ENCODE measurements around the gene ABCD3. TPM values are rescaled to one million over a fixed set of nuclear protein-coding genes. Genes with fewer than 3 reads are reported as not detected.
A peak's percentile ranks its signal among the peaks of the same experiment; 100 is the strongest.

Gene ABCD3
- polyA plus RNA-seq, 1 donor from 2014 or later, result 46.4 TPM

DNA sequence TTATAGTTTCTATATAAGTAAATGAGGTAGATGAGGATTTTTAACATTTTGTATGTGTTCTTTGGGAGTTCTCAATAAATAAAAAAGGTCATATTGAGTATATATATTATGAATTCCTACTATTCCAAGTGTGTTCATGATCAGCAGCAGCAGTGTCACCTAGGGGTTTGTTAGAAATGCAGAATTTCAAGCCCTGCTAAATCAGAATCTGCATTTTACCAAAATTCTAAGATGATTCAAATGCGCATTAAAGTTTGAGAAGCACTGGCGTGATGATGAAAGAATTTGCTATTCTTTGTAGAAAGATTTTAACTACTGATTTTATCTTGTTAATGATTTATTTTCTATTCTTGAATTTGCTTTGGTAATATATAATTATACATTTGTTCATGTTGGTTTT is 94.6 kb downstream of the ABCD3 start:
- Histone ChIP-seq H3F3A (ENCODE audit: insufficient read depth, low read length, poor library complexity, severe bottlenecking) (no peaks in the 10 kb centered on the region), H3K36me3 (ENCODE audit: insufficient read depth, low read length) (no peaks in the 10 kb centered on the region), H3K9me3 (ENCODE audit: low read length) (no peaks in the 10 kb centered on the region), H4K20me1 (ENCODE audit: insufficient read depth) (no peaks in the 10 kb centered on the region), H3K4me3 (ENCODE audit: low read length) (no peak overlapping the region), H3K27me3 (ENCODE audit: insufficient read depth, low read depth, low read length) (no peaks in the 10 kb centered on the region), H3K79me2 (replicated peaks; ENCODE audit: insufficient read depth, low read length) (no peaks in the 10 kb centered on the region), H3K9me2 (ENCODE audit: insufficient read depth, low read length) (no peaks in the 10 kb centered on the region), H3K4me2 (ENCODE audit: low read length) (no peak overlapping the region), H2AFZ (ENCODE audit: low read depth, low read length) (no peak overlapping the region), H3K9ac (ENCODE audit: low read length) (no peak overlapping the region), H3K27ac (ENCODE audit: low read length) (no peak overlapping the region)
- no peak for TF ChIP-seq TAF1 (IDR thresholded peaks at IDR 0.05; ENCODE audit: low read depth)
- TF ChIP-seq, protein P1, sequence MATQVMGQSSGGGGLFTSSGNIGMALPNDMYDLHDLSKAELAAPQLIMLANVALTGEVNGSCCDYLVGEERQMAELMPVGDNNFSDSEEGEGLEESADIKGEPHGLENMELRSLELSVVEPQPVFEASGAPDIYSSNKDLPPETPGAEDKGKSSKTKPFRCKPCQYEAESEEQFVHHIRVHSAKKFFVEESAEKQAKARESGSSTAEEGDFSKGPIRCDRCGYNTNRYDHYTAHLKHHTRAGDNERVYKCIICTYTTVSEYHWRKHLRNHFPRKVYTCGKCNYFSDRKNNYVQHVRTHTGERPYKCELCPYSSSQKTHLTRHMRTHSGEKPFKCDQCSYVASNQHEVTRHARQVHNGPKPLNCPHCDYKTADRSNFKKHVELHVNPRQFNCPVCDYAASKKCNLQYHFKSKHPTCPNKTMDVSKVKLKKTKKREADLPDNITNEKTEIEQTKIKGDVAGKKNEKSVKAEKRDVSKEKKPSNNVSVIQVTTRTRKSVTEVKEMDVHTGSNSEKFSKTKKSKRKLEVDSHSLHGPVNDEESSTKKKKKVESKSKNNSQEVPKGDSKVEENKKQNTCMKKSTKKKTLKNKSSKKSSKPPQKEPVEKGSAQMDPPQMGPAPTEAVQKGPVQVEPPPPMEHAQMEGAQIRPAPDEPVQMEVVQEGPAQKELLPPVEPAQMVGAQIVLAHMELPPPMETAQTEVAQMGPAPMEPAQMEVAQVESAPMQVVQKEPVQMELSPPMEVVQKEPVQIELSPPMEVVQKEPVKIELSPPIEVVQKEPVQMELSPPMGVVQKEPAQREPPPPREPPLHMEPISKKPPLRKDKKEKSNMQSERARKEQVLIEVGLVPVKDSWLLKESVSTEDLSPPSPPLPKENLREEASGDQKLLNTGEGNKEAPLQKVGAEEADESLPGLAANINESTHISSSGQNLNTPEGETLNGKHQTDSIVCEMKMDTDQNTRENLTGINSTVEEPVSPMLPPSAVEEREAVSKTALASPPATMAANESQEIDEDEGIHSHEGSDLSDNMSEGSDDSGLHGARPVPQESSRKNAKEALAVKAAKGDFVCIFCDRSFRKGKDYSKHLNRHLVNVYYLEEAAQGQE (IDR thresholded peaks at IDR 0.05; ENCODE audit: borderline replicate concordance), result no peak
- no peak for TF ChIP-seq SMC3 (conservative IDR thresholded peaks at IDR 0.05; ENCODE audit: poor library complexity)
- TF ChIP-seq, protein P2, sequence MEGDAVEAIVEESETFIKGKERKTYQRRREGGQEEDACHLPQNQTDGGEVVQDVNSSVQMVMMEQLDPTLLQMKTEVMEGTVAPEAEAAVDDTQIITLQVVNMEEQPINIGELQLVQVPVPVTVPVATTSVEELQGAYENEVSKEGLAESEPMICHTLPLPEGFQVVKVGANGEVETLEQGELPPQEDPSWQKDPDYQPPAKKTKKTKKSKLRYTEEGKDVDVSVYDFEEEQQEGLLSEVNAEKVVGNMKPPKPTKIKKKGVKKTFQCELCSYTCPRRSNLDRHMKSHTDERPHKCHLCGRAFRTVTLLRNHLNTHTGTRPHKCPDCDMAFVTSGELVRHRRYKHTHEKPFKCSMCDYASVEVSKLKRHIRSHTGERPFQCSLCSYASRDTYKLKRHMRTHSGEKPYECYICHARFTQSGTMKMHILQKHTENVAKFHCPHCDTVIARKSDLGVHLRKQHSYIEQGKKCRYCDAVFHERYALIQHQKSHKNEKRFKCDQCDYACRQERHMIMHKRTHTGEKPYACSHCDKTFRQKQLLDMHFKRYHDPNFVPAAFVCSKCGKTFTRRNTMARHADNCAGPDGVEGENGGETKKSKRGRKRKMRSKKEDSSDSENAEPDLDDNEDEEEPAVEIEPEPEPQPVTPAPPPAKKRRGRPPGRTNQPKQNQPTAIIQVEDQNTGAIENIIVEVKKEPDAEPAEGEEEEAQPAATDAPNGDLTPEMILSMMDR (IDR thresholded peaks at IDR 0.05; ENCODE audit: poor library complexity, severe bottlenecking), result no peak
- no peak for TF ChIP-seq RAD21 (conservative IDR thresholded peaks at IDR 0.05)
- TF ChIP-seq POLR2AphosphoS5 (IDR thresholded peaks at IDR 0.05), result no peak
- TF ChIP-seq EZH2 (IDR thresholded peaks at IDR 0.05; ENCODE audit: borderline replicate concordance, insufficient read depth, low read length, poor library complexity, severe bottlenecking), result no peak
- no peak for TF ChIP-seq MXI1 (conservative IDR thresholded peaks at IDR 0.05; ENCODE audit: poor library complexity, severe bottlenecking)
- no peak for TF ChIP-seq EP300 (conservative IDR thresholded peaks at IDR 0.05; ENCODE audit: poor library complexity, severe bottlenecking)

DNA sequence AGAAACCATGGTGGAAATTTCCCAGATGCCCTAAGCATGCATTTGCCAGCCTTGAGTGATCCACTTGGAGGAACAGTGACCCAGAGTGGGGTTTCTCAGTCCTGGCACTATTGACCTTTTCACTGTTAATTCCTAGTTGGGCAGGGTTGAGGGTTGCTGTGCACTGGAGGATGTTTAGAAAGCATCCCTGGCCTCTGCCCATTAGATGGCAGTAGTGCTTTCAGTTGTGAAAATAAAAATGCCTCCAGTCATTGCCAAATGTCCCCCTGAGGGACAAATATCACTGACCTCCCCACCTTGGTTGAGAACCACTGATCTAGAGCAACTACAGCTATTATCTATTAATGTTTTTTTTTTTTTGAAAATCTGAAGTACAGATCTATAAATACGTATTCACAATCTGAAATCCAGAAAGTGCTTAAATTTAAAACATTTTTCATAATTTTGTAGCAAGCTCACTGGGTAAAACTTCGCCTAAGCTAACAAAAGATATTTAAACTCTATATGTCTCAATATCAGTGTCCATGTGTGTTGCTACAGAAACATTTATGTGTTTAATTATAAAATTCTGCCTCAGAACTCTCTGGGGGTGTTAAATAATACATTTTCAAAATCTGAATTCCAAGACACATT is 96.0 kb downstream of the ABCD3 start:
- TF ChIP-seq, protein P2 (IDR thresholded peaks at IDR 0.05; ENCODE audit: poor library complexity, severe bottlenecking), result peak; percentile 74
- no peak for TF ChIP-seq EP300 (conservative IDR thresholded peaks at IDR 0.05; ENCODE audit: poor library complexity, severe bottlenecking)
- TF ChIP-seq, protein P1 (IDR thresholded peaks at IDR 0.05; ENCODE audit: borderline replicate concordance), result no peak
- peak; percentile 81 for TF ChIP-seq SMC3 (conservative IDR thresholded peaks at IDR 0.05; ENCODE audit: poor library complexity)
- TF ChIP-seq EZH2 (IDR thresholded peaks at IDR 0.05; ENCODE audit: borderline replicate concordance, insufficient read depth, low read length, poor library complexity, severe bottlenecking), result no peak
- no peak for TF ChIP-seq POLR2AphosphoS5 (IDR thresholded peaks at IDR 0.05)
- TF ChIP-seq RAD21 (conservative IDR thresholded peaks at IDR 0.05), result peak; percentile 75
- no peak for TF ChIP-seq TAF1 (IDR thresholded peaks at IDR 0.05; ENCODE audit: low read depth)
- no peak for TF ChIP-seq MXI1 (conservative IDR thresholded peaks at IDR 0.05; ENCODE audit: poor library complexity, severe bottlenecking)
- Histone ChIP-seq H3K9me3 (ENCODE audit: low read length) (no peaks in the 10 kb centered on the region), H3K27ac (ENCODE audit: low read length) (no peak overlapping the region), H2AFZ (ENCODE audit: low read depth, low read length) (no peak overlapping the region), H3K9me2 (ENCODE audit: insufficient read depth, low read length) (no peaks in the 10 kb centered on the region), H3K36me3 (ENCODE audit: insufficient read depth, low read length) (no peaks in the 10 kb centered on the region), H3K9ac (ENCODE audit: low read length) (no peak overlapping the region), H3F3A (ENCODE audit: insufficient read depth, low read length, poor library complexity, severe bottlenecking) (no peaks in the 10 kb centered on the region), H4K20me1 (ENCODE audit: insufficient read depth) (no peaks in the 10 kb centered on the region), H3K4me3 (ENCODE audit: low read length) (no peak overlapping the region), H3K4me2 (ENCODE audit: low read length) (no peak overlapping the region), H3K27me3 (ENCODE audit: insufficient read depth, low read depth, low read length) (no peaks in the 10 kb centered on the region), H3K79me2 (replicated peaks; ENCODE audit: insufficient read depth, low read length) (no peaks in the 10 kb centered on the region)
